KMS-11 (cell line): Measurements from ENCODE around the gene RANBP3.

Source experiments
- H2AFZ ChIP-seq: fragments of 200-600 bp; sonication (generic); 2 replicates; pipeline ENCODE4 v1.6.1; 2016; ENCODE audit warnings: antibody characterized with exemption, mixed run types, low read depth
- H3K27ac ChIP-seq: fragments of 200-600 bp; sonication (generic); 2 replicates; pipeline ENCODE4 v1.6.1; 2016; ENCODE audit warnings: mild to moderate bottlenecking, mixed run types
- H3K27me3 ChIP-seq: fragments of 200-600 bp; sonication (generic); 2 replicates; pipeline ENCODE4 v1.6.1; 2017; ENCODE audit warnings: mild to moderate bottlenecking, low read depth, mixed run types, moderate library complexity; ENCODE audit not compliant: insufficient read depth
- H3K36me3 ChIP-seq: fragments of 200-600 bp; sonication (generic); 2 replicates; pipeline ENCODE4 v1.6.1; 2017; ENCODE audit warnings: mild to moderate bottlenecking, mixed run types; ENCODE audit not compliant: insufficient read depth
- H3K4me1 ChIP-seq: fragments of 200-600 bp; sonication (generic); 2 replicates; pipeline ENCODE4 v1.6.1; 2016; ENCODE audit warnings: mild to moderate bottlenecking, low read depth, mixed run types; ENCODE audit not compliant: poor library complexity, severe bottlenecking
- H3K4me2 ChIP-seq: fragments of 200-600 bp; sonication (generic); 2 replicates; pipeline ENCODE4 v1.7.0; 2016; ENCODE audit warnings: mild to moderate bottlenecking, mixed run types
- H3K4me3 ChIP-seq: fragments of 200-600 bp; sonication (generic); IDR thresholded peaks from 2 replicates; pipeline ENCODE4 v1.6.1; 2017; ENCODE audit warnings: low read depth, low read length, mixed read lengths; ENCODE audit not compliant: insufficient read depth
- H3K79me2 ChIP-seq: fragments of 200-600 bp; sonication (generic); 2 replicates; pipeline ENCODE4 v1.6.1; 2016; ENCODE audit warnings: low read depth, mixed run types; ENCODE audit not compliant: insufficient read depth
- H3K9ac ChIP-seq: fragments of 200-600 bp; sonication (generic); 2 replicates; pipeline ENCODE4 v1.6.1; 2016; ENCODE audit warnings: mild to moderate bottlenecking, mixed run types
- H4K20me1 ChIP-seq: fragments of 200-600 bp; sonication (generic); 2 replicates; pipeline ENCODE4 v1.6.1; 2016; ENCODE audit warnings: mild to moderate bottlenecking, mixed run types; ENCODE audit not compliant: insufficient read depth
- TF ChIP-seq, protein P1 (sequence below): fragments of 200-600 bp; sonication (generic); conservative IDR thresholded peaks from 2 replicates; pipeline ENCODE4 v1.6.1; 2017; ENCODE audit warnings: low read depth, mild to moderate bottlenecking, antibody characterized with exemption, low read length, moderate library complexity, mixed read lengths

Gene RANBP3

DNA sequence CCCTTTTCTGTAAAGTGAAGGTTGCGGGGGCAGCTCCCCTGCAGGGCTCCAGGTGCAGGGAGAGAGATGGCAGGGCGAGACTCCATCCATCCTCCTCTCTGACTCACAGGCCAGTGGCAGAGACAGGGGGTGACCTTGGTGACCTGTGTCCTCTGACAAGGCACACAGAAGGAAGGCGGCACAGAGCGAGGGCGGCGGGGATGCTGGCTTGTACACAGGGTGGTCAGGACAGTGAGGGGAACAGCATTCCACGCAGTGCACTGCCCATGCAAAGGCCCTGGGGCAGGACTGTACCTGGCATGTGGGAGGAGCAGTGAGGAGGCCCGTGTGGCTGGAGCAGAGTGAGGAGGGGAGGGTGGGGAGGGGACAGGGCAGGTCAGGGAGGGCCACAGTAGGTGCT lies 82.0 kb downstream of the RANBP3 start:
- H4K20me1 ChIP-seq = no peaks in the 10 kb centered on the region; the same call in 1 of the 2 replicates
- no peaks in the 10 kb centered on the region for H3K36me3 ChIP-seq
- no peak overlapping the region for H3K9ac ChIP-seq
- no peak overlapping the region for H3K27ac ChIP-seq
- H3K4me3 ChIP-seq = no peak overlapping the region
- H3K4me1 ChIP-seq = no peaks in the 10 kb centered on the region
- no peak overlapping the region for H2AFZ ChIP-seq
- TF ChIP-seq, protein P1, sequence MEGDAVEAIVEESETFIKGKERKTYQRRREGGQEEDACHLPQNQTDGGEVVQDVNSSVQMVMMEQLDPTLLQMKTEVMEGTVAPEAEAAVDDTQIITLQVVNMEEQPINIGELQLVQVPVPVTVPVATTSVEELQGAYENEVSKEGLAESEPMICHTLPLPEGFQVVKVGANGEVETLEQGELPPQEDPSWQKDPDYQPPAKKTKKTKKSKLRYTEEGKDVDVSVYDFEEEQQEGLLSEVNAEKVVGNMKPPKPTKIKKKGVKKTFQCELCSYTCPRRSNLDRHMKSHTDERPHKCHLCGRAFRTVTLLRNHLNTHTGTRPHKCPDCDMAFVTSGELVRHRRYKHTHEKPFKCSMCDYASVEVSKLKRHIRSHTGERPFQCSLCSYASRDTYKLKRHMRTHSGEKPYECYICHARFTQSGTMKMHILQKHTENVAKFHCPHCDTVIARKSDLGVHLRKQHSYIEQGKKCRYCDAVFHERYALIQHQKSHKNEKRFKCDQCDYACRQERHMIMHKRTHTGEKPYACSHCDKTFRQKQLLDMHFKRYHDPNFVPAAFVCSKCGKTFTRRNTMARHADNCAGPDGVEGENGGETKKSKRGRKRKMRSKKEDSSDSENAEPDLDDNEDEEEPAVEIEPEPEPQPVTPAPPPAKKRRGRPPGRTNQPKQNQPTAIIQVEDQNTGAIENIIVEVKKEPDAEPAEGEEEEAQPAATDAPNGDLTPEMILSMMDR = no peak
- no peak overlapping the region for H3K4me2 ChIP-seq
- H3K27me3 ChIP-seq = no peaks in the 10 kb centered on the region
- peaks cover 19% of the 10 kb centered on the region; the same call in 1 of the 2 replicates for H3K79me2 ChIP-seq

DNA sequence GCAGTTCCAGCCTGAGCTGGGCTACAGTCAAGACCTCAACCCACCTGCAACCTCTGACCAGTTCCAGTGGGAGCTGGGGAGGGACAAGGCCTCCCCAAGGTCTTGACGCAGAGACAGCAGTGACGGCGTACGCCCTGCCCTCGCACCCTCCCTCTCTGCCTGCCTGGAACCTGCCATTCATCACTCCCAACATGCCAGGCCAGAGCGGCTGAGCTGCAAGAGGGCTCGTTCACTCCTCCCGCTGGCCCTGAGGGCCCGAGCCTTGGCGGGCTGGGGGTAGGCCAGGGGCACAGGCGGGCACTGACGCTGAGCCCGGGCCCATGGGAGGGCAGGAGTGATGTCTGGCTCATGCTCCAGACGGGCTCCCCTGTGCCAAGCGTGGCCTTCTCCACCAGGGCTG lies 82.5 kb downstream of the RANBP3 start:
- Histone ChIP-seq H4K20me1 (no peaks in the 10 kb centered on the region; the same call in 1 of the 2 replicates), H3K4me2 (no peak overlapping the region), H3K79me2 (peaks cover 15% of the 10 kb centered on the region; the same call in 1 of the 2 replicates), H2AFZ (no peak overlapping the region), H3K27me3 (no peaks in the 10 kb centered on the region), H3K27ac (no peak overlapping the region), H3K4me3 (no peak overlapping the region), H3K9ac (no peak overlapping the region), H3K4me1 (no peaks in the 10 kb centered on the region), H3K36me3 (no peaks in the 10 kb centered on the region)
- TF ChIP-seq, protein P1 = no peak

DNA sequence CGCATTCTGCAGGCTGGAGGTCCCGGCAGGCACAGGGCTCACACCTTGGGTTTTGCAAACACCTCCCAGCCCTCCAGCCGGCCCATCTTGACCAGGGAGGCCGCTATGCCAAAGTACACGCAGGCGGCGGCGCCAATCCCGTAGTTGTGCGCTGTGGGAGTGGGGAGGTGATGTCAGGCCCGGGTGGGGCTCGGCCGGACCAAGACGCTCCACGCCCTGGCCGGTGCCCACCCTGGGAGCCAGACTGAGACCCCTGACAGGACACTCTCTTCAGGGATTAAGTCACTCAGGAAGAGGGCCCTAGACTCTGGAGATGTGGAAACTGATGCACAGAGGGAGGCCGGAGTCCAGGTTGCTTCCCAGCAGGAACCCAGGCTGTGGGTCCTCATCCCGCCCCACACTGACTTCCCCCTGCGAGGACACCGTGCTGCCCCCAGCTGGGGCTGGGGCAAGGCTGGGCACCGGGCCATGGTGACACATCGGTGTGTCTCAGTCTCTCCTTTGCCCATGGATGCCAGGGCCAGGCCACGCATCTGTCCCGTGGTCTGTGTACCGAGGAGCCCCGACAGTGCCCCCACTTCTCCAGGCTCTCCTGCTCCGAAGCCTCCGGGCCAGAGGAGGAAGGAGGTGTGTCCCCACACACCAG lies 83.1 kb downstream of the RANBP3 start:
- no peaks in the 10 kb centered on the region; the same call in 1 of the 2 replicates for H4K20me1 ChIP-seq
- H3K4me2 ChIP-seq = no peak overlapping the region
- TF ChIP-seq, protein P1 = no peak
- H3K79me2 ChIP-seq = peaks cover 9% of the 10 kb centered on the region; the same call in 1 of the 2 replicates
- no peaks in the 10 kb centered on the region for H3K27me3 ChIP-seq
- no peak overlapping the region for H3K9ac ChIP-seq
- no peak overlapping the region for H2AFZ ChIP-seq
- H3K4me3 ChIP-seq = no peak overlapping the region
- H3K27ac ChIP-seq = no peak overlapping the region
- H3K4me1 ChIP-seq = no peaks in the 10 kb centered on the region
- H3K36me3 ChIP-seq = no peaks in the 10 kb centered on the region

DNA sequence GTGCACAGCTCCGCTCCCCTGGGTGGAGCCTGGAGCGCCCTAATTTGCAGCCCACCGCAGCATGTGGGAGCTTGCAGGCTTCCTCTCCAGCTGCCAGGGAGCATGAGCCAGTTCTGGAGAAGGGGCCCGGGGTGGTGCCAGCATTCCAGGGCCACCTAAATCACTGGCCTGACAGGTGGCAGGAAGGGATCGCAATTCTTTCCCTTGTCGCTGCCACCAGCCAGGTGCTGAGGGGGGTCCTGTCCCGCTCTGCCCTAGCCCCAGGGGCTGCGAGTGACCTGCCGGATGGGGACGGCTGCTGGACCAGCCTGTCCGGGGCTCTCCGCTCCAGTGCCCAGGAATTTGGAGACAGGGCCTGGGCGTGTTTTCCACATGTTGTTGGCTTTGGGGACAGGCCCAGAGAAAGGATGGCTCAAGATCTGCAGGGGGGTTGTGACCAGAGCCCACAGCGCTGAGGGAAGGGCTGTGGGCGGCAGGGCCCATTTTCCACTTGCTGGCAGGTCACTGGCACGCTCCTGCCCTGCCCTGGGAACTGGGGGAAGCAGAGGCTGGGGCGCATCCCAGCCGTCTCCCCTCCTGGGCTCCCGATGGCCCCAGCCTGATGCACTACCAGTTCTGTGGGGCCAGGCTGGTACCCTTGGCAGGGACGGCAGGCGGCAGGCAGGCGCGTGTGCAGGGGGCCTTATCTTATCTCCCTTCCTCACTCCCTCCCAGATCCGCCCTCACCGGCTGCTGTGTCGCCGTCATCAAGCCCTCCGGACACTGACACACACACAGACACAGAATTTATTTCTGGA lies 83.8 kb downstream of the RANBP3 start:
- H3K4me1 ChIP-seq = no peaks in the 10 kb centered on the region
- no peak overlapping the region for H3K27ac ChIP-seq
- H3K79me2 ChIP-seq = peaks cover 5% of the 10 kb centered on the region; the same call in 1 of the 2 replicates
- TF ChIP-seq, protein P1 = no peak
- H4K20me1 ChIP-seq = no peaks in the 10 kb centered on the region
- no peaks in the 10 kb centered on the region; the same call in 1 of the 2 replicates for H3K27me3 ChIP-seq
- H3K4me2 ChIP-seq = no peak overlapping the region
- no peak overlapping the region for H3K9ac ChIP-seq
- no peak overlapping the region for H3K4me3 ChIP-seq
- H2AFZ ChIP-seq = no peak overlapping the region
- no peaks in the 10 kb centered on the region for H3K36me3 ChIP-seq
